ENCODE measurements around the gene CSNK1D. TPM values are rescaled to one million over a fixed set of nuclear protein-coding genes. Genes with fewer than 3 reads are reported as not detected.

Gene CSNK1D
- total RNA-seq, 1 donor from 2014 or later, result 118 TPM

- Mint-ChIP-seq H3K36me3 (ENCODE audit: unreplicated experiment) (no peaks in the 10 kb centered on the region), H3K4me1 (ENCODE audit: unreplicated experiment) (peaks cover 35% of the 10 kb centered on the region), H3K9me3 (ENCODE audit: unreplicated experiment) (no peaks in the 10 kb centered on the region), H3K27ac (ENCODE audit: unreplicated experiment) (no peak overlapping the region), H3K27me3 (ENCODE audit: unreplicated experiment) (no peaks in the 10 kb centered on the region), H3K4me3 (ENCODE audit: unreplicated experiment) (no peak overlapping the region)
- peak; percentile 92 for DNase-seq (ENCODE audit: extremely low spot score, unreplicated experiment)
- peak; percentile 74 for TF ChIP-seq CTCF (IDR thresholded peaks at IDR 0.05)
Measured at GRCh38 chr17:82300707-82301270, 27.3 kb upstream of the CSNK1D start.

- no peak for TF ChIP-seq CTCF (IDR thresholded peaks at IDR 0.05)
- H3K4me3 Mint-ChIP-seq (ENCODE audit: unreplicated experiment), result no peak overlapping the region
- peak overlapping the region; percentile 14 for H3K27ac Mint-ChIP-seq (ENCODE audit: unreplicated experiment)
- no peaks in the 10 kb centered on the region for H3K36me3 Mint-ChIP-seq (ENCODE audit: unreplicated experiment)
- peaks cover 37% of the 10 kb centered on the region for H3K4me1 Mint-ChIP-seq (ENCODE audit: unreplicated experiment)
- no peaks in the 10 kb centered on the region for H3K9me3 Mint-ChIP-seq (ENCODE audit: unreplicated experiment)
- no peak for DNase-seq (ENCODE audit: extremely low spot score, unreplicated experiment)
- peaks cover 4% of the 10 kb centered on the region for H3K27me3 Mint-ChIP-seq (ENCODE audit: unreplicated experiment)
Measured at GRCh38 chr17:82300228-82300627, 26.7 kb upstream of the CSNK1D start.

GRCh38 chr17:82299452-82299851, 26.0 kb upstream of the CSNK1D start:
- Mint-ChIP-seq H3K27ac (ENCODE audit: unreplicated experiment) (no peak overlapping the region), H3K36me3 (ENCODE audit: unreplicated experiment) (no peaks in the 10 kb centered on the region), H3K9me3 (ENCODE audit: unreplicated experiment) (no peaks in the 10 kb centered on the region), H3K4me3 (ENCODE audit: unreplicated experiment) (no peak overlapping the region), H3K4me1 (ENCODE audit: unreplicated experiment) (peaks cover 41% of the 10 kb centered on the region), H3K27me3 (ENCODE audit: unreplicated experiment) (peaks cover 4% of the 10 kb centered on the region)
- no peak for TF ChIP-seq CTCF (IDR thresholded peaks at IDR 0.05)
- no peak for DNase-seq (ENCODE audit: extremely low spot score, unreplicated experiment)

GRCh38 chr17:82298538-82299421, 25.3 kb upstream of the CSNK1D start:
- peaks cover 44% of the 10 kb centered on the region for H3K4me1 Mint-ChIP-seq (ENCODE audit: unreplicated experiment)
- no peak overlapping the region for H3K4me3 Mint-ChIP-seq (ENCODE audit: unreplicated experiment)
- H3K9me3 Mint-ChIP-seq (ENCODE audit: unreplicated experiment), result no peaks in the 10 kb centered on the region
- peak overlapping the region; percentile 83 for H3K27ac Mint-ChIP-seq (ENCODE audit: unreplicated experiment)
- no peaks in the 10 kb centered on the region for H3K36me3 Mint-ChIP-seq (ENCODE audit: unreplicated experiment)
- TF ChIP-seq CTCF (IDR thresholded peaks at IDR 0.05), result no peak
- H3K27me3 Mint-ChIP-seq (ENCODE audit: unreplicated experiment), result peaks cover 4% of the 10 kb centered on the region
- DNase-seq (ENCODE audit: extremely low spot score, unreplicated experiment), result no peak
